Measurements from ENCODE around the gene CAMSAP2. TPM values are rescaled to one million over a fixed set of nuclear protein-coding genes. Genes with fewer than 3 reads are reported as not detected.

Gene CAMSAP2
- polyA plus RNA-seq, 1 donor (not counting 4 experiments of a cell fraction or from before 2014, with no cell fraction given): 47.8 TPM

DNA sequence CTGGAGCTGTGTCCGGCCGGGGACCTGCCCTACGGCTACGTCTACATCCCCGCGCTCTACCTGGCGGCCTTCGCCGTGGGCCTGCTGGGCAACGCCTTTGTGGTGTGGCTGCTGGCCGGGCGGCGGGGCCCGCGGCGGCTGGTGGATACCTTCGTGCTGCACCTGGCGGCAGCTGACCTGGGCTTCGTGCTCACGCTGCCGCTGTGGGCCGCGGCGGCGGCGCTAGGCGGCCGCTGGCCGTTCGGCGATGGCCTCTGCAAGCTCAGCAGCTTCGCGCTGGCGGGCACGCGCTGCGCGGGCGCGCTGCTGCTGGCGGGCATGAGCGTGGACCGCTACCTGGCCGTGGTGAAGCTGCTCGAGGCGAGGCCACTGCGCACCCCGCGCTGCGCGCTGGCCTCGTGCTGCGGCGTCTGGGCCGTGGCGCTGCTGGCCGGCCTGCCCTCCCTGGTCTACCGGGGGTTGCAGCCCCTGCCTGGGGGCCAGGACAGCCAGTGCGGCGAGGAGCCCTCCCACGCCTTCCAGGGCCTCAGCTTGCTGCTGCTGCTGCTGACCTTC is 134.5 kb downstream of the CAMSAP2 start:
- DNase-seq (ENCODE audit: low read depth, low spot score) (no peak), FAIRE-seq (no peak)
- H3K4me2 ChIP-seq (ENCODE audit: control insufficient read depth, extremely low read depth, insufficient read depth, low read depth, low read length): no peak overlapping the region
- H3K27me3 ChIP-seq (ENCODE audit: control insufficient read depth, extremely low read depth, insufficient read depth, low read length): peaks cover 37% of the 10 kb centered on the region
- no peaks in the 10 kb centered on the region for H4K20me1 ChIP-seq (ENCODE audit: control insufficient read depth, extremely low read depth, insufficient read depth, low read length)
- H3K4me3 ChIP-seq (ENCODE audit: control insufficient read depth in 2 of 3, extremely low read depth in 1 of 3, insufficient read depth in 2 of 3, low read depth in 1 of 3, low read length in 3 of 3): no peak overlapping the region
- dilution Hi-C loops (cut with MboI; ENCODE audit: extremely low pct_ligation_motif_present, low sequenced_read_pairs): no loop called here
- H3K36me3 ChIP-seq (ENCODE audit: control insufficient read depth in 2 of 2, extremely low read depth in 1 of 2, insufficient read depth in 2 of 2, low read length in 2 of 2): no peaks in the 10 kb centered on the region
- no peaks in the 10 kb centered on the region for H3K79me2 ChIP-seq (ENCODE audit: control insufficient read depth, insufficient read depth, low read length)
- H2AFZ ChIP-seq (ENCODE audit: control insufficient read depth, low read length): no peak overlapping the region
- H3K27ac ChIP-seq (ENCODE audit: control insufficient read depth, insufficient read depth, low read length): no peak overlapping the region
- H3K9me3 ChIP-seq (ENCODE audit: control insufficient read depth, low read depth, low read length): no peaks in the 10 kb centered on the region
- TF ChIP-seq, protein P1, sequence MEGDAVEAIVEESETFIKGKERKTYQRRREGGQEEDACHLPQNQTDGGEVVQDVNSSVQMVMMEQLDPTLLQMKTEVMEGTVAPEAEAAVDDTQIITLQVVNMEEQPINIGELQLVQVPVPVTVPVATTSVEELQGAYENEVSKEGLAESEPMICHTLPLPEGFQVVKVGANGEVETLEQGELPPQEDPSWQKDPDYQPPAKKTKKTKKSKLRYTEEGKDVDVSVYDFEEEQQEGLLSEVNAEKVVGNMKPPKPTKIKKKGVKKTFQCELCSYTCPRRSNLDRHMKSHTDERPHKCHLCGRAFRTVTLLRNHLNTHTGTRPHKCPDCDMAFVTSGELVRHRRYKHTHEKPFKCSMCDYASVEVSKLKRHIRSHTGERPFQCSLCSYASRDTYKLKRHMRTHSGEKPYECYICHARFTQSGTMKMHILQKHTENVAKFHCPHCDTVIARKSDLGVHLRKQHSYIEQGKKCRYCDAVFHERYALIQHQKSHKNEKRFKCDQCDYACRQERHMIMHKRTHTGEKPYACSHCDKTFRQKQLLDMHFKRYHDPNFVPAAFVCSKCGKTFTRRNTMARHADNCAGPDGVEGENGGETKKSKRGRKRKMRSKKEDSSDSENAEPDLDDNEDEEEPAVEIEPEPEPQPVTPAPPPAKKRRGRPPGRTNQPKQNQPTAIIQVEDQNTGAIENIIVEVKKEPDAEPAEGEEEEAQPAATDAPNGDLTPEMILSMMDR (optimal IDR thresholded peaks at IDR 0.05 in 1 of 3, IDR thresholded peaks at IDR 0.05 in 1 of 3, conservative IDR thresholded peaks at IDR 0.05 in 1 of 3; ENCODE audit: extremely low read depth in 1 of 3, insufficient read depth in 2 of 3, low read length in 3 of 3): no peak
- TF ChIP-seq EZH2 (IDR thresholded peaks at IDR 0.05; ENCODE audit: low read length): peak; percentile 71
- H3K9ac ChIP-seq (ENCODE audit: control insufficient read depth, extremely low read depth, insufficient read depth, low read length): no peak overlapping the region
- no peaks in the 10 kb centered on the region for H3K9me1 ChIP-seq (ENCODE audit: control insufficient read depth, extremely low read depth, insufficient read depth, low read length)
- H3K4me1 ChIP-seq (ENCODE audit: control insufficient read depth, extremely low read depth, insufficient read depth, low read length): no peaks in the 10 kb centered on the region

DNA sequence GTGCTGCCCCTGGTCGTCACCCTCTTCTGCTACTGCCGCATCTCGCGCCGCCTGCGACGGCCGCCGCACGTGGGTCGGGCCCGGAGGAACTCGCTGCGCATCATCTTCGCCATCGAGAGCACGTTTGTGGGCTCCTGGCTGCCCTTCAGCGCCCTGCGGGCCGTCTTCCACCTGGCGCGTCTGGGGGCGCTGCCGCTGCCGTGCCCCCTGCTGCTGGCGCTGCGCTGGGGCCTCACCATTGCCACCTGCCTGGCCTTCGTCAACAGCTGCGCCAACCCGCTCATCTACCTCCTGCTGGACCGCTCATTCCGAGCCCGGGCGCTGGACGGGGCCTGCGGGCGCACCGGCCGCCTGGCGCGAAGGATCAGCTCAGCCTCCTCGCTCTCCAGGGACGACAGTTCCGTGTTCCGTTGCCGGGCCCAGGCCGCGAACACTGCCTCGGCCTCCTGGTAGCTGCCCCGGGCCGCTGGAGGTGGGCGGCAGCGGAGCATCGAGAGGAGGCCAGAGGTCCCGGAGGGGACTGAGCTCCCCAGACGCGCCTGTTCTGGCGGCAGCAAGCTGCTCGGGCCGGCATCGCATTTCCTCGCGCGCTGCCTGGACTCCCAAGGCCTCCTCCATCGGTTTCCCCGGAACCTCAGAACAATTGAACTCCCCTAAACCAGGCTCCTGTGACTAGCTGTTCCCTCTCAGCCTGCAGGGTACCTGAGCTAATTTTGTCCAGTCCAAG is 135.1 kb downstream of the CAMSAP2 start:
- FAIRE-seq: no peak
- dilution Hi-C loops (cut with MboI; ENCODE audit: extremely low pct_ligation_motif_present, low sequenced_read_pairs): no loop called here
- Histone ChIP-seq H3K79me2 (ENCODE audit: control insufficient read depth, insufficient read depth, low read length) (no peaks in the 10 kb centered on the region), H3K27ac (ENCODE audit: control insufficient read depth, insufficient read depth, low read length) (no peak overlapping the region), H3K9ac (ENCODE audit: control insufficient read depth, extremely low read depth, insufficient read depth, low read length) (no peak overlapping the region), H3K4me3 (ENCODE audit: control insufficient read depth in 2 of 3, extremely low read depth in 1 of 3, insufficient read depth in 2 of 3, low read depth in 1 of 3, low read length in 3 of 3) (no peak overlapping the region), H3K4me2 (ENCODE audit: control insufficient read depth, extremely low read depth, insufficient read depth, low read depth, low read length) (no peak overlapping the region), H3K9me1 (ENCODE audit: control insufficient read depth, extremely low read depth, insufficient read depth, low read length) (no peaks in the 10 kb centered on the region), H3K4me1 (ENCODE audit: control insufficient read depth, extremely low read depth, insufficient read depth, low read length) (no peaks in the 10 kb centered on the region), H2AFZ (ENCODE audit: control insufficient read depth, low read length) (no peak overlapping the region), H3K27me3 (ENCODE audit: control insufficient read depth, extremely low read depth, insufficient read depth, low read length) (peaks cover 37% of the 10 kb centered on the region), H4K20me1 (ENCODE audit: control insufficient read depth, extremely low read depth, insufficient read depth, low read length) (no peaks in the 10 kb centered on the region), H3K9me3 (ENCODE audit: control insufficient read depth, low read depth, low read length) (no peaks in the 10 kb centered on the region), H3K36me3 (ENCODE audit: control insufficient read depth in 2 of 2, extremely low read depth in 1 of 2, insufficient read depth in 2 of 2, low read length in 2 of 2) (no peaks in the 10 kb centered on the region)
- TF ChIP-seq, protein P1 (optimal IDR thresholded peaks at IDR 0.05 in 1 of 3, IDR thresholded peaks at IDR 0.05 in 1 of 3, conservative IDR thresholded peaks at IDR 0.05 in 1 of 3; ENCODE audit: extremely low read depth in 1 of 3, insufficient read depth in 2 of 3, low read length in 3 of 3): no peak
- peak; percentile 46 for TF ChIP-seq EZH2 (IDR thresholded peaks at IDR 0.05; ENCODE audit: low read length)
- no peak for DNase-seq (ENCODE audit: low read depth, low spot score)

Measured in keratinocyte (primary cell).